Measurements from ENCODE around the gene MUS81. TPM values are rescaled to one million over a fixed set of nuclear protein-coding genes. Genes with fewer than 3 reads are reported as not detected.
A peak's percentile ranks its signal among the peaks of the same experiment; 100 is the strongest.

Gene MUS81
- total and polyA plus RNA-seq, 9 of the 15 experiments (the other 6 are each of a cell fraction or from before 2014, with no cell fraction given): 13.4 to 118 (median 53.7) TPM

- TF ChIP-seq, protein P1, sequence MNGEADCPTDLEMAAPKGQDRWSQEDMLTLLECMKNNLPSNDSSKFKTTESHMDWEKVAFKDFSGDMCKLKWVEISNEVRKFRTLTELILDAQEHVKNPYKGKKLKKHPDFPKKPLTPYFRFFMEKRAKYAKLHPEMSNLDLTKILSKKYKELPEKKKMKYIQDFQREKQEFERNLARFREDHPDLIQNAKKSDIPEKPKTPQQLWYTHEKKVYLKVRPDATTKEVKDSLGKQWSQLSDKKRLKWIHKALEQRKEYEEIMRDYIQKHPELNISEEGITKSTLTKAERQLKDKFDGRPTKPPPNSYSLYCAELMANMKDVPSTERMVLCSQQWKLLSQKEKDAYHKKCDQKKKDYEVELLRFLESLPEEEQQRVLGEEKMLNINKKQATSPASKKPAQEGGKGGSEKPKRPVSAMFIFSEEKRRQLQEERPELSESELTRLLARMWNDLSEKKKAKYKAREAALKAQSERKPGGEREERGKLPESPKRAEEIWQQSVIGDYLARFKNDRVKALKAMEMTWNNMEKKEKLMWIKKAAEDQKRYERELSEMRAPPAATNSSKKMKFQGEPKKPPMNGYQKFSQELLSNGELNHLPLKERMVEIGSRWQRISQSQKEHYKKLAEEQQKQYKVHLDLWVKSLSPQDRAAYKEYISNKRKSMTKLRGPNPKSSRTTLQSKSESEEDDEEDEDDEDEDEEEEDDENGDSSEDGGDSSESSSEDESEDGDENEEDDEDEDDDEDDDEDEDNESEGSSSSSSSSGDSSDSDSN (IDR thresholded peaks at IDR 0.05; ENCODE audit: borderline replicate concordance in 1 of 2, low read depth in 2 of 2, low read length in 2 of 2): no peak
- no peak for TF ChIP-seq ZNF253 (CRISPR knock-in tag; conservative IDR thresholded peaks at IDR 0.05)
- no peak for TF ChIP-seq RBM17 (IDR thresholded peaks at IDR 0.05; ENCODE audit: borderline replicate concordance, low read depth, low read length)
- TF ChIP-seq, protein P2, sequence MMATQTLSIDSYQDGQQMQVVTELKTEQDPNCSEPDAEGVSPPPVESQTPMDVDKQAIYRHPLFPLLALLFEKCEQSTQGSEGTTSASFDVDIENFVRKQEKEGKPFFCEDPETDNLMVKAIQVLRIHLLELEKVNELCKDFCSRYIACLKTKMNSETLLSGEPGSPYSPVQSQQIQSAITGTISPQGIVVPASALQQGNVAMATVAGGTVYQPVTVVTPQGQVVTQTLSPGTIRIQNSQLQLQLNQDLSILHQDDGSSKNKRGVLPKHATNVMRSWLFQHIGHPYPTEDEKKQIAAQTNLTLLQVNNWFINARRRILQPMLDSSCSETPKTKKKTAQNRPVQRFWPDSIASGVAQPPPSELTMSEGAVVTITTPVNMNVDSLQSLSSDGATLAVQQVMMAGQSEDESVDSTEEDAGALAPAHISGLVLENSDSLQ (IDR thresholded peaks at IDR 0.05): no peak
- peak; percentile 91 to 98 (median 93) for TF ChIP-seq CTCF (IDR thresholded peaks at IDR 0.05 in 2 of 3, conservative IDR thresholded peaks at IDR 0.05 in 1 of 3; ENCODE audit: insufficient read depth in 2 of 3, low read depth in 1 of 3, low read length in 3 of 3)
- TF ChIP-seq TRIM24 (IDR thresholded peaks at IDR 0.05): peak in 1 of 2 experiments; percentile 48; a peak in 2 of 4 replicates
- TF ChIP-seq KDM5B (IDR thresholded peaks at IDR 0.05; ENCODE audit: insufficient replicate concordance, low read depth, low read length): peak; percentile 97
- TF ChIP-seq, protein P3, sequence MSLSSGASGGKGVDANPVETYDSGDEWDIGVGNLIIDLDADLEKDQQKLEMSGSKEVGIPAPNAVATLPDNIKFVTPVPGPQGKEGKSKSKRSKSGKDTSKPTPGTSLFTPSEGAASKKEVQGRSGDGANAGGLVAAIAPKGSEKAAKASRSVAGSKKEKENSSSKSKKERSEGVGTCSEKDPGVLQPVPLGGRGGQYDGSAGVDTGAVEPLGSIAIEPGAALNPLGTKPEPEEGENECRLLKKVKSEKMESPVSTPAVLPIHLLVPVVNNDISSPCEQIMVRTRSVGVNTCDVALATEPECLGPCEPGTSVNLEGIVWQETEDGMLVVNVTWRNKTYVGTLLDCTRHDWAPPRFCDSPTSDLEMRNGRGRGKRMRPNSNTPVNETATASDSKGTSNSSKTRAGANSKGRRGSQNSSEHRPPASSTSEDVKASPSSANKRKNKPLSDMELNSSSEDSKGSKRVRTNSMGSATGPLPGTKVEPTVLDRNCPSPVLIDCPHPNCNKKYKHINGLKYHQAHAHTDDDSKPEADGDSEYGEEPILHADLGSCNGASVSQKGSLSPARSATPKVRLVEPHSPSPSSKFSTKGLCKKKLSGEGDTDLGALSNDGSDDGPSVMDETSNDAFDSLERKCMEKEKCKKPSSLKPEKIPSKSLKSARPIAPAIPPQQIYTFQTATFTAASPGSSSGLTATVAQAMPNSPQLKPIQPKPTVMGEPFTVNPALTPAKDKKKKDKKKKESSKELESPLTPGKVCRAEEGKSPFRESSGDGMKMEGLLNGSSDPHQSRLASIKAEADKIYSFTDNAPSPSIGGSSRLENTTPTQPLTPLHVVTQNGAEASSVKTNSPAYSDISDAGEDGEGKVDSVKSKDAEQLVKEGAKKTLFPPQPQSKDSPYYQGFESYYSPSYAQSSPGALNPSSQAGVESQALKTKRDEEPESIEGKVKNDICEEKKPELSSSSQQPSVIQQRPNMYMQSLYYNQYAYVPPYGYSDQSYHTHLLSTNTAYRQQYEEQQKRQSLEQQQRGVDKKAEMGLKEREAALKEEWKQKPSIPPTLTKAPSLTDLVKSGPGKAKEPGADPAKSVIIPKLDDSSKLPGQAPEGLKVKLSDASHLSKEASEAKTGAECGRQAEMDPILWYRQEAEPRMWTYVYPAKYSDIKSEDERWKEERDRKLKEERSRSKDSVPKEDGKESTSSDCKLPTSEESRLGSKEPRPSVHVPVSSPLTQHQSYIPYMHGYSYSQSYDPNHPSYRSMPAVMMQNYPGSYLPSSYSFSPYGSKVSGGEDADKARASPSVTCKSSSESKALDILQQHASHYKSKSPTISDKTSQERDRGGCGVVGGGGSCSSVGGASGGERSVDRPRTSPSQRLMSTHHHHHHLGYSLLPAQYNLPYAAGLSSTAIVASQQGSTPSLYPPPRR (CRISPR knock-in tag; IDR thresholded peaks at IDR 0.05; ENCODE audit: borderline replicate concordance): no peak
- no peak for TF ChIP-seq ZNF23 (CRISPR knock-in tag; IDR thresholded peaks at IDR 0.05)
- TF ChIP-seq MNT (conservative IDR thresholded peaks at IDR 0.05): peak; percentile 80 to 90
- TF ChIP-seq ZNF551 (CRISPR knock-in tag; IDR thresholded peaks at IDR 0.05): no peak
- no peak for TF ChIP-seq NUFIP1 (IDR thresholded peaks at IDR 0.05; ENCODE audit: partially characterized antibody)
- no peak for TF ChIP-seq MEF2A (IDR thresholded peaks at IDR 0.05; ENCODE audit: control insufficient read depth, low read depth, low read length)
Observed at GRCh38 chr11:65888163-65888814, 28.1 kb downstream of the MUS81 start, which contains the start of gene FIBP (continued).
